GM18505 (cell line): ENCODE measurements around the gene ISM1.

Experiments used
- ATAC-seq: cut with Tn5 transposase; IDR thresholded peaks from one replicate; pipeline ENCODE4 v1.9.1; 2021; ENCODE audit not compliant: unreplicated experiment
- POLR2A ChIP-seq: IDR thresholded peaks from 4 replicates; pipeline ENCODE4 v1.6.1; 2011; ENCODE audit warnings: borderline replicate concordance; ENCODE audit not compliant: insufficient read depth, insufficient read length; ENCODE audit errors: extremely low read depth

The ISM1 gene

GRCh38 chr20:13349235-13349604, 128.1 kb downstream of the ISM1 start:
- no peak for TF ChIP-seq POLR2A
- no peak for ATAC-seq
